NCI-H2171 treated with DMSO at 0.1 percent for 48 hours (cell line): ENCODE results near the gene TFEB.

Source experiments
- DNase-seq: peaks from one replicate; lab custom pipeline; 2025; lab: John Stamatoyannopoulos, UW

TFEB gene

DNA sequence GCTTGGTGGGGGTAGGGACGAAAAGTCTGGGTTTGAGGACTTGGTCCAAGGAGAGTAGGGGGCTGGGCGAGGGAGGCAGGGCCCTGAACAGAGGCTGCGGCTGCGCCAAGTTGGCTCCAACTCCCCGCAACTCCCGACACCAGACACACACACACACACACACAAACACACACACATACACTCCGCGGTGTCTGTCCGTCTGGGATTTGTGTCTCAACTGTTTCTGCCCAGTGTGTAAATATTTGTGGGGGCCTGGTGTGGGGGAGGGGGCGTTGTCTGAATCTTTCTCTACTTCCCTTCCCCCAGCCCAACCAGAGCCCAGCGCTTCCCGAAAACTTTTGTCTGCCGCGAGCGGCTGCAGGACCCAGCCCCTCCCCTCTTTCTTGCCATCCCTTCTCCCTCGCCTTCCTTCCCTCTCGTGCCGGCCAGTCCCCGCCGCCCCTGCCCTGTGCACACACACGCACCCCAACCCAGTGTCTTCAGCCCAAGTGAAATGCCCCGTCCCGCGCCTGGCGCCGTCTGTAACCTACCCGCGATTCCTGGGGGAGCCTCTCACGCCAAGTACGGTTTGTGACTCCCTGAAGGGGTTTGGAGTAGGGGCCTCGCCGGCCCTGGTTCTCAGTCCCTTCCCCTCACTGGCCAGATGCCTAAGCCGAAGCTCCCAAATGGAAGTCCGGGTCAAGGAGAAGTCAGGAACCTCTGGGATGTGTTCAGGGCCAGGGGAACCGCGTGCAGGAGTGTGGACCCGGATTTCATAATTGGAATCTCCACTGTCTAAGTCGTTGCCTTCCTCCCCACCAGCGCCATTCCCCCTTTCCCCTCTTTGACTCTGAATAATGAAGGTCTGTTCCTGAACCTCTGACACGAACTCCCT is 96.2 kb downstream of the TFEB start:
- DNase-seq = no peak

DNA sequence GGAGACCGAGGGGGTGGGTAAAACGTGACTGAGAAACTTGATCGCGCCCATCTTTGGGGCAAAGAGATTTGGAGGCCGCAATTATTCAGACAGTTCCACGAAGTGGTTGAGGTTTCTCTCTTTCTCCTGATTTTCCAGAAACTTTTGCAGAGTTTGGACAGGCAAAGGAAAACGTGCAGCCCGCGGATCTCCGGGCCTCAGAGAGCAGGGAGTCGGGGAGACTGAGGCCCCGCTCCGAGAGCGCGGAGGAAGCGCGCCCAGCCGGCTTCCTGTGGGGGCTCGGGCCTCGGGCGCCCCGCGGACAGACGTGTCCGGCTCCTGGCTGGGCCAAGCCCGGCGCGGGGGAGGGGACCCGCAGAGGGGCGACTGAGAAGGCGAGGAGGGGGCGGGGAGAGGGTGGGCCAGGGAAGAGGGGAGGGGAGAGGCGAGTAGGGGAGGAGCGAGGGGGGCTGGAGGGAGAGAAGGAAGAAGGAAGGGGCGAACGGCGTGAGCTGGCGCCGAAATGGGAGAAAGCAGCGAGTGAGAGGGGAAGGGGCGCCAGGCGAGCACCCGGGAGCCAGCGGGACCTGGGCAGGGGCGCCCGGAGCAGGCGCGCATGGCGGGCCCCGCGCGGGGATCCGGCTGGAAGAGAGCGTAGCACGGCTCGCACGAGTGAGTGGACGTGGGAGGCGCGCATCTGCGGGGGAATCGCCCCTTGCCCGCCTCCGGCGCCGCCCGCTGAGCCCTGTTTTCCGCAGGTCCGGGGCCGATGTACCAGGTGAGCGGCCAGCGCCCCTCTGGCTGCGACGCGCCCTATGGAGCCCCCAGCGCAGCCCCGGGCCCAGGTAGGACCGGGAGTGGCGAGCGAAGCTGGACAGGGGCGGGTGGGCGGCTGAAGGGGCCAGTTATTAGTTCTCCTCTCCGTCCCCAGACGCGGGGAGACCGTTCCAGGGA is 97.1 kb downstream of the TFEB start, which contains the start of gene MDFI:
TSS of gene MDFI (plus strand) at position 467 of the 933 bp plus-strand sequence. CDS start at position 749, 282 bp downstream.
- no peak for DNase-seq

DNA sequence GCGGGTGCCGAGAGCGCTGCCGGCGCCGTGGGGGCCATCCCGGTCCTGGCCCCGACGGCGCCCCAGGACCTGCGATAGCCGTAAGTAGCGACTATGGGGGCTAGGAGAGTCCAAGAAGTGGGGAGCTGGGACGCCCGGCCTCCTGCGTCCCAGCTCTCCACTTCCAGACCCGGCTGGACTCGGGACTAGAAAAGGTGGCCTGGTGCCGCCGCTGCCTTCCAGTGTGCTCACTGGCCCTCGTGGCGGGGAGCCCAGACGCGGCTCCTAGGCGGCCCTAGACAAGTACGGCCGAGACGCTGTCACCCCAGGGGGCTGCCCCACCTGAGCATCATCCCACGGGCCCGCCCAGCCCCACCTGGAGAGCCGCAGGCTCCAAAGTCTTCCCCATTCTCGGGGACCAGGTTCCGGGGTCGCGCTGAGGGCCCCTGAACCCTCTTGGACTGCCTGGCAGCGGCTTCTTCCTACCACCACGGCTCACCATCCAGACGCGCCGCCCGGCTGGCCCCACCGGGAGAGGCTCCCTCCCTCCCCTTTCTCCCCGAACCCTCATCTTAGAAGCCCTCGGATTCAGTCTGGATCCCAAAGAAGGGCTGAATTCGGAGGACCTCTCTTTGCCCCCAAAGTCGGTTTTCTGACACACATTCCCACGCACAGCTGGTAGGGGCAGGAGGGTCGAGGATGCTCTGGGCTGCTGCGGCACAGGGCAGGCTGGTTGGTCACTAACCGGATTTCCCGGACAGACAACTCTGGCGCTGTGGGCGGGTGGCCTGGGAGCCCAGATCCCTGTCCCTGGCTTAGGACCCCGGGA is 98.0 kb downstream of the TFEB start:
- no peak for DNase-seq

DNA sequence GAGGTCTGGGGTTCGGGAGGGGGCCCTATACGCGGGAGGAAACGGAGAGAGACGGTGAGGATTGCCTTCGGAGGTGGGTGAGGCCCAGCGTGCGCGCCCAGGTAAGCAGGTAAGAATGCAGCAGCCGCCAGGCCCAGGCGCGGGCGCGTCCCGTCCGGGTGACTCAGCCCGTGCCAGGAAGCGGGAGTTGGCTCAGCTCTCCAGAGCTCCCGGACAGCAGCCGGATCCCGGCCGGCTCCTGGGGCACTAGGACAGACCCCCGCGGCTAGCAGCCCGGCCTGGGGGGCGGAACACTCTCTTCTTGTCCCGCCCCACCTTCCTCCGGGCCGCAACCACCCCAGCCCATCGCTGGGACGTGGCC is 98.6 kb downstream of the TFEB start:
- DNase-seq = no peak

DNA sequence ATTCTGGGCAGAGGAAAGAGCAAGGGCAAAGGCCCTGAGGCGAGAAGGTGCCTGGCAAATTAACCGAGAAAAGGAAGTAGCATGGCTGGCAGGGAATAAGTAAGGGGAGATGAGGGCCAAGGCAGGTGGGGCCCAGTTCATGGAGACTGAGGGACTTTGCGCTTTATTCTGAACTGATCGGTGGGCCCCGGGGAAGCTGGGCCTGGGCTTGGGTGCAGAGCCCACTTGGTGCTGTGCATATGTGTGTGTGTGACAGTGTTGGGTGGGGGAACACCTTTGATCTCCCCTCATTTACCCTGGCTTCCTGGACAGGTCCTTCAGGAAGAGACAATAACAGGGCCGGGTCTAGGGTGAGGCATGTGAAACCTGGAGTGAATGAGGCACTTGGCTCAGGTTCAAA is 100.0 kb downstream of the TFEB start:
- no peak for DNase-seq

DNA sequence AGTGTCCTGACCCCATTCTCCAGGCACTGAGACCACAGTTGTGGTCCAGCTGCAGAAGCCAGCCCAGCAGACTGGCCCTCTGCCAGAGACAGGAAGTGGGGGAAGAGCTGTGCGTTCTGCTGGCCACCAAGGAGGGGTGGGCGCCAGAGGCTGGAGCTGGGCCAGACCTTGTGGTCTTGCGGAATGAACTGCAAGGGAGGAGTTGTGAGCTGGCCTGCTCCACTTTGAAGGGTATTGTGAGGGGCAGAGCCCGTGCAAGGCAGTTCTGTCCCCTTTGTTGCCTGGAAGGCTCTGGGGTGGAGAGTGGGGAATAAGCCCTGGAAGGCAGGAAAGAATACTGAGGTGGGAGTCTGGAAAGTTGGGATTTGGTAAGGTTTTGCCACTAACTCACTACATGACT is 100.8 kb downstream of the TFEB start:
- no peak for DNase-seq
